Common myeloid progenitor, CD34-positive (primary cell): Measurements from ENCODE around the gene ALDH16A1.

ENCODE experiments used
- CTCF ChIA-PET: fragments of 350-600 bp; sonication (Branson Sonifier 250); formaldehyde crosslinking; loops from one replicate; lab custom pipeline; 2021; ENCODE audit warnings: antibody characterized with exemption; lab: Charles Lee
- POLR2A ChIA-PET: fragments of 350-600 bp; sonication (Branson Sonifier 250); formaldehyde crosslinking; loops from one replicate; lab custom pipeline; 2021; ENCODE audit warnings: antibody characterized with exemption; lab: Charles Lee
- DNase-seq, 3 donors: peaks; one replicate each; pipeline versions ENCODE4 v3.0.0 to v3.0.0-alpha.2; 2013
- H3K27ac ChIP-seq, 2 experiments: 1 replicate in 1 of 2; 2 replicates in 1 of 2; pipeline ENCODE4 v1.7.0; 2013; ENCODE audit warnings: inconsistent platforms in 2 of 2, low read length in 2 of 2, mild to moderate bottlenecking in 2 of 2, low read depth in 1 of 2, moderate library complexity in 1 of 2; ENCODE audit not compliant: severe bottlenecking in 2 of 2, insufficient read depth in 1 of 2, poor library complexity in 1 of 2
- H3K27me3 ChIP-seq, 5 experiments: replicated peaks in 2 of 5; 1 replicate in 3 of 5; 2 replicates in 2 of 5; pipeline versions ENCODE4 v1.6.1 to v1.7.0; 2013; ENCODE audit warnings: low read length in 4 of 5, mild to moderate bottlenecking in 2 of 5, moderate library complexity in 2 of 5, inconsistent platforms in 1 of 5; ENCODE audit not compliant: insufficient read depth in 5 of 5, control insufficient read depth in 4 of 5
- H3K36me3 ChIP-seq, 4 experiments: 1 replicate in 2 of 4; 2 replicates in 2 of 4; pipeline versions ENCODE4 v1.6.1 to v1.7.0; 2013; ENCODE audit warnings: low read length in 3 of 4, control low read depth in 1 of 4, mild to moderate bottlenecking in 1 of 4; ENCODE audit not compliant: control insufficient read depth in 4 of 4, insufficient read depth in 4 of 4
- H3K4me1 ChIP-seq, 4 experiments: 1 replicate in 3 of 4; 2 replicates in 1 of 4; pipeline versions ENCODE4 v1.6.1 to v1.7.1; 2013; ENCODE audit warnings: low read length in 3 of 4, mild to moderate bottlenecking in 3 of 4, control low read depth in 1 of 4, inconsistent platforms in 1 of 4, moderate library complexity in 1 of 4; ENCODE audit not compliant: control insufficient read depth in 4 of 4, insufficient read depth in 4 of 4; ENCODE audit errors: control extremely low read depth in 1 of 4
- H3K4me3 ChIP-seq, 7 experiments: 1 replicate in 4 of 7; 2 replicates in 3 of 7; pipeline versions ENCODE4 v1.5.1 to v1.7.0; 2013; ENCODE audit warnings: mild to moderate bottlenecking in 7 of 7, low read length in 6 of 7, moderate library complexity in 6 of 7, inconsistent platforms in 2 of 7, low read depth in 2 of 7, control low read depth in 1 of 7; ENCODE audit not compliant: insufficient read depth in 4 of 7, control insufficient read depth in 1 of 7; ENCODE audit errors: extremely low read depth in 1 of 7
- H3K9me3 ChIP-seq, 5 experiments: 1 replicate in 4 of 5; 2 replicates in 1 of 5; pipeline versions ENCODE4 v1.6.1 to v1.7.1; 2013; ENCODE audit warnings: low read length in 4 of 5, mild to moderate bottlenecking in 2 of 5, inconsistent platforms in 1 of 5, low read depth in 1 of 5, moderate library complexity in 1 of 5; ENCODE audit not compliant: control insufficient read depth in 4 of 5, insufficient read depth in 2 of 5; ENCODE audit errors: control extremely low read depth in 1 of 5
- WGBS: methylation state at CpG from one replicate; pipeline ENCODE4 v1.1.5; 2013; ENCODE audit not compliant: insufficient coverage; 5-methylcytosine and 5-hydroxymethylcytosine counted together

ALDH16A1 gene

DNA sequence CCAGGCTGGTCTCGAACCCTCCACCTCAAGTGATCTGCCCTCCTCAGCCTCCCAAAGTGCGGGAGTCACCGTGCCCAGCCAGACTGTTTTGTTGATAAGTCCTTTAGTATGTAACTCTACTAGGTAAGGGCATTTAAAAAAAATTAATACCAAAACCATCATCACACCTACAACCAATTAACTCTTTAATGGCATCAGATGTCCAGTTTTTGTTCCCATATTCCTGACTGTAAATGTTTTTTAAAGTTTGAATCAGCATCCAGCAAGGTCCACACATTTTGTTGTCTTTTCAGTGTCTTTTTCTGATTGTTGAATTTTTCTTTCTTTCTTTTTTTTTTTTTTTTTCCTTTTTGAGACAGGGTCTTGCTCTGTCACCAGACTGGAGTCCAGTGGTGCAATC lies 65.0 kb downstream of the ALDH16A1 start:
- H3K9me3 ChIP-seq, result no peaks in the 10 kb centered on the region
- WGBS, result no CpG with 5 or more reads among the region's 3 CpGs
- peaks cover 0 to 2% (median 0%) of the 10 kb centered on the region in 4 experiments for H3K36me3 ChIP-seq
- DNase-seq, result no peak
- peaks cover 0 to 40% (median 19%) of the 10 kb centered on the region in 4 experiments for H3K4me1 ChIP-seq
- no peak overlapping the region for H3K27ac ChIP-seq
- no peaks in the 10 kb centered on the region for H3K27me3 ChIP-seq
- CTCF ChIA-PET, result interaction anchor here (1.1 to 4.4 kb wide), 4 partner anchors 12 to 53 kb away, joined by 3 to 26 read pairs (median 6); no protein-coding TSS in a partner anchor
- POLR2A ChIA-PET, result no interaction called here
- no peak overlapping the region for H3K4me3 ChIP-seq
